KBM-7 (cell line): ENCODE measurements around the gene SERPINA3.

Source experiments
- DNase-seq: peaks from one replicate; pipeline ENCODE4 v3.0.0-alpha.2; 2015
- in situ Hi-C: fragments of 300-500 bp; cut with MboI; formaldehyde crosslinking; loops from 2 replicates; pipeline ENCODE4 v1.14.3; 2020; ENCODE audit warnings: low sequenced_read_pairs, low pct_unique_long_range_greater_than_20kb, mixed read lengths

SERPINA3 gene

DNA sequence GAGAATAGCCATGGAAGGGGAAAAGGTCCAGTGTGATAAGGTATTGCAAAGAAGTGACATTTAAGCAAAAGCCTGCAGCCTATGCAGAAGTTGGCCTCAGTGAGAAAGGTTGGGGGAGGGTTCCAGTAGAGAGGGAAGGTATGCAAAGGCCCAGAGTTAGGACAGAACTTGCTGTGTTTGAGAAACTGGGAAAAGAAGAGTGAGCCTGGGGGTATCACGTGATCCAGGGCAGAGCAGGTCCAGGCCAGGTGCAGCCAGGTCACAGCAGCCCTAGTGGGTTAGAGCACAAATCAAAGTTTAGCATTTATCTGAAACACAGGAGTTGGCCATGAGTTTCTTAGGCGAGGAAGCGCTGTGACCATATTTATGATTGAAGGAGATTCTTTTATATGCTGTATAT is 29.3 kb upstream of the SERPINA3 start:
- in situ Hi-C loops: no loop called here
- DNase-seq: no peak

DNA sequence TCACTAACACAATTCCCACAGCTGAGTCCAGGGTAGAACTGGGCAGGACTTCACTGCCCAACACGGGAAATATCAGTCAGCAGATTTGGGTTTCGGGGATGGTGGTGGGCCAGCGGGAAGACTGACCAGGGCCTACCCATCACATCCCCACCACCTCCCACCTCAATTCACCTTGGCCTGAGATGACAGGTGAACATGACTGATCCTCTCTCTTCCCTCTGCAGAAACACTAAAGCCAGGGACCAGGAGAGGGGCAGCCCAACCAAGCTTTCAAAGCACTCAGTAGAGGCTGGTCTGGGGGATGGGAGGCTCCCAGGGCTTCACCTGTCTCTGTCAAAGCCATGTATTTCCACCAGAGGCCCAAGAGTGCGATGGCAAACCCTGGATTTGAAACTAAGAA is 28.6 kb upstream of the SERPINA3 start:
- in situ Hi-C loops: no loop called here

DNA sequence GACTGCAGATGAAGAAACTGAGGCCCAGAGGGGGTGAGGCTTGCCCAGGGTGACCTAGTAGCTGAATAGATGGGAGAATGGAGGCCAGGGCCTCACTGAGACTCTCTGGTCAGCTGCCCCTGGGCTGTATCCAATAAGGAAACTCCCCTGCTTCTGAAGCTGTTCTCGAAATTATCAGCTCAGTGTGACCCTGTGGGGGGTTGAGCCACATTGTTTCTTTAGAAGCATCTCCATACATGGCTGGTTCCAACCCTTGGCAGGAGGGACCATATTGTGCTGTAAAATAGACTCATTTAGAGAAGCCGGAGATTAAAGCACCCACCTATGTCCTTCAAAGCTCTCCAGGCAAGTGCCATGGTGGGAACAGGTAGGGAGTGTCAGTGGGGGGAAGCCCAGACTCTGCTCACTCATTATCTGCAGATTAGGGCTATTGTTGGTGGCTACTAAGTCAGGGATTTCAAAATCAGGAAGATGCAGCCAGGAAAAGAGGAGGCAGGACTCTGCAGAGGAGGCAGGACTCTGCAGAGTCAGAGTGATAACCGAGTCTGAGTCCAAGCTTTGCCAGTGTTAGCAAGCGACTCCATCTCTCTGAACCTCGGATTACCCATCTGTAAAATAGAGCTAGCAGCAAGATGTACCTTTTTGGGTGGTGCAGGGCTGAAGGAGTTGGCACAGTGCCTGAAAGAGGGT is 27.5 kb upstream of the SERPINA3 start:
- DNase-seq: no peak
- in situ Hi-C loops: no loop called here

More for the DNA sequence above, 28.6 kb upstream of the SERPINA3 start:
- DNase-seq: no peak

DNA sequence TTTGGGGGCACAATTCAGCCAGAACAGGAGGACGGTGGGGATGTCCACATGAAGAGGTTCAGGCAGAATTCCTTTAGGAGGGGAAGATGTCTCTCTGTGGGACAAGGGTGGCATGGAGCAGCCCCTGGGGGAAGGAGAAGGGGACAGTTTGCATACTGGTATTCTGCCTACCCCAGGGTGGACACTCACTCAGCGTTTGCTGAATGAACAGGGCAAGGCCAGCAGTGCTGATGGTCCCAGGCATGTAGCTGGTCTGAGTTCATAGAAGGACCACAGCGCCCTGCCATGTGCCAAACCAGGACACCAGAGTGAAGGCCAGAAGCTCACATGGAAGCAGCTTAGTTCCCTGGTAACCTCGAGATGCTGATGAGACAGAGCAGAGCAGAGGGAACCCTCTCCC is 25.6 kb upstream of the SERPINA3 start:
- in situ Hi-C loops: no loop called here
- no peak for DNase-seq

DNA sequence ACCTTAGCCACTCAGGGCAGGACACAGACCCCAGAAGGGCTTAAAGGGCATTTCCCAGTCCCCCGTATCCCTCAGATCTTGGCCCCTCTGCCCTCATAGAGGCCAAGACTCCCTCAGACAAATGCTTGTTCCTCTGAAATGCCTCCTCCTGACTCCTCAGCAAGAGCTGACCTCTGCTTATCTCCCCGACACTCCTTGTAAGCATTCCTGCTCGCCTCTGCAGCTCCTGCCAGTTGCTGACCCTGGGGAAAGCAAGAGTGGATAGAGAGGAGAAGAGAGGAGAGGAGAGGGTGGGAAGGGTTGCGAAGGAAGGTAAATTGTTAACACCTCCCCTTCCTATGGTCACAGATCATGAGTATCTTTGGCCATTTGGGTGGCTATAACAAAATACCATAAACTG is 23.9 kb upstream of the SERPINA3 start:
- in situ Hi-C loops: no loop called here
- DNase-seq: no peak

DNA sequence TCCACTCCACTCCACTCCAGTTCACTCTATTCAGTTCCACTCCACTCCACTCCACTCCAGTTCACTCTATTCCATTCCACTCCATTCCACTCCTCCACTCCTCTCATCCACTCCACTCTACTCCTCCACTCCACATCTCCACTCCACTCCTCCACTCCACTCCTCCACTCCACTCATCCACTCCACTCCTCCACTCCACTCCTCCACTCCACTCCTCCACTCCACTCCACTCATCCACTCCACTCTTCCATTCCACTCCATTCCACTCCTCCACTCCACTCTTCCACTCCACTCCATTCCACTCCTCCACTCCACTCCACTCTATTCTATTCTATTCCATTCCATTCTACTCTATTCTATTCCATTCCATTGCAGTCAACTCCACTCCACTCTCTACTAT is 21.1 kb upstream of the SERPINA3 start:
- no peak for DNase-seq
- in situ Hi-C loops: no loop called here

DNA sequence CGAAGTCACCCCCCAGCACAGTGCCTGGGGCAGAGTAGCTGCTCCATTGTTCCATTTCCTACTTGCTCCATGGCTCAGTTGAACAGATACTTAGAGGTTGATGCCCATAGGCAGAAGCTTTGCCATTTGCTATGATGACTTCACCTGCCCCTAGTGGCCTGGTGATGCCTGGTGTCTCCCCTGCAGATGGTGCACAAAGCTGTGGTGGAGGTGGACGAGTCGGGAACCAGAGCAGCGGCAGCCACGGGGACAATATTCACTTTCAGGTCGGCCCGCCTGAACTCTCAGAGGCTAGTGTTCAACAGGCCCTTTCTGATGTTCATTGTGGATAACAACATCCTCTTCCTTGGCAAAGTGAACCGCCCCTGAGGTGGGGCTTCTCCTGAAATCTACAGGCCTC is 20.3 kb upstream of the SERPINA3 start:
- no peak for DNase-seq
- in situ Hi-C loops: no loop called here

DNA sequence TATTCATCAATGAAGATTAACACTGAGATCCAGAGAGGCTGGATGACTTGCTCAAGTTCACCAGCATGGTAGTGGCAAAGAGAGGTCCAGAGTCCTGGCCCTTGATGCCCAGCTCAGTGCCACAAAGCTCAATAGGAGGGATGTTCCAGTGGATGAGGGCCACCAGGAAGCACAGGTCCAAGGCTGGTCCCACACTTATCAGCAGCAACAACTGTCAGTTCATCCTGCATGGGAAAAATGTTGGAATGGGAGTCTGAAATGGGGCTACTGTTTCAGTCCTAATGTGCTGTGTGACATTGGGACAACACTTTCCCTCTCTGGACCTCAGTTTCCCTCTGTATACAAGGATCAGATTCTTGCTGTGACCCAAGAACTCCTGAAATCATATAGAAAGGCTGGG is 19.7 kb upstream of the SERPINA3 start:
- in situ Hi-C loops: no loop called here

DNA sequence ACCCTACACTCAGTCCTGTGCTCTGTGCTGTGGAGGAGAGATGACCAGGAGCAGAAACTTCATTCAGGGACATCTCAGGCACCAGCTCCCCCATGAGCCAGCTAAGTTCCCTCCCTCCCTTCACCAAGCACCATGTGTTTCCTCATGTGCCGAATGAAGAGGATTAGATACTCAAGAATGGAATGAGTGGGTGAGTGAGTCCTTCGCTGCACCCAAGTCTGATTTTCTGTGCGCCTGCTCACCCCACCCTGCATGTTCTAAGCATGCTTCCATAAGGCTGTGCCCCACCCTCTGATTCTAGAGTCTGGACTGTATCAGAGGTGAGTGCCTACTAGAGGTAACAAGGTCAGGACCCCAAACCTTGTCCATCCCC is 18.8 kb upstream of the SERPINA3 start:
- in situ Hi-C loops: no loop called here
- DNase-seq: no peak

More for the DNA sequence above, 19.7 kb upstream of the SERPINA3 start:
- DNase-seq: no peak

DNA sequence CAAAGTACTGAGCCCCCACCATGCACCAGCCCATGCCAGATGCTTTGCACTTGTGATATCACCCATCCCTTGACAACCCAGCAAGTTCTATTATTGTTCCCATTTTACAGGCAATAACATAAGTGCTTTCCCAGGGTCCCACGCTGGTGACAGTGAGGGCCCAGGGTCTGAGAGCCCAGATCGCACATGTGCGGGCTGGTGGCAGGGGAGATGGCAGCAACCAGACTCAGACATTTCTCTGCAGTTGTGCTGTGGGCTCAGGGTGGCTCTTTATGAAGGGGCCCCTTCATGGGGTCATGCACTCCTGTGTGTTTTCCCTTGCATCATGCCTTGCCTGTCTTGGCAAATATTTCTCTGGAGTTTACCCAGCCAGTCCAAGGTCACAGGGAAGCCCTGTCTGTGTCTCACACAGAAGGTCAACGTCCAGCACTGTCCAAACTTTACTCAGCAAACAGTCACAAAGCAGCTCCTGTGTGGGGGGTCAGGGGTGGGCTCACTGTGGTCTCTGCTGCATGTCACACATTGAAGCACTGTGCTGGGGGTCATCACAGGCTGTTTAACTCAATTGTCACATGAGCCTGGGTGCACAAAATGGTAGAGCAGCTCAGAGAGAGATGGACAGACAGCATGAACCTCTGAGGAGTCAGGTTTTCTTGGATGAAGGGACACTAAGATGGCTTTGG is 18.3 kb upstream of the SERPINA3 start:
- no peak for DNase-seq
- in situ Hi-C loops: no loop called here

DNA sequence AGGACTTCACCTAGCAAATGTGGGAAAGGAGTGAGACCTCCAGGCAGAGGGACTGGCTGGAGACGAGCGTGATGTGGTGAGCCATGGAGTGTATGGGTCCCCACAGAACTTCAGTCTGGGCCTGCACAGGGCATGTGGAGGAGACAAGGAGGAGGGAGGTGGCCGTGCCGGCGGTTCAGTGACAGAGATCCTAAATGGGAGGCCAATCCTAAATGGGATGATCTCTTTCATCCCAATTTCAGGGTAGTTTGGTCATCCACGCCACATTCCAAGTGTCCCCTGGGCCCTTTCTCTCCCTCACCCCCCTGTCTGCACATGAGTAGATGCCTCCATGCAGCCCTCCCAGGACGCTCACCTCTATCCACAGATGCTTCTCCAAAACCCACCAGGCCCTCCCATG is 17.8 kb upstream of the SERPINA3 start:
- in situ Hi-C loops: no loop called here
- no peak for DNase-seq

DNA sequence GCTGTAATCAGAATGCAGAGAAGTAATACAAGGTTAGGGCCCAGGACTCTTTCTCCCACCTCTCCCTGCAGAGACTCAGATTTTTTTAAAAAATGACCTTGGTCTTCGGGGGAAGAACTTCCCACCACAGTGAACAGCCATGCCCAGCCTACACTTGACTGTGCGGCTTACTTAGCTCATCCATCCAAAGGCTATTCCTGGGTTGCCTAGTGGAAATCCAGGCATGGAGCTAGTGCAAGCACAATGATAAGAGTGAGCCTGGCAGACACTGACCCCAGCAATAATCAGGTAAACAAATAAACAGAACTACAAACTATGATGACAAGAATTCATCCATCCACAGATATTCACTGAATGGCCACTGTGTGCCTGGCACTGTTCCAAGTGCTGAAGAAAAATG is 16.3 kb upstream of the SERPINA3 start:
- in situ Hi-C loops: no loop called here
- DNase-seq: no peak

DNA sequence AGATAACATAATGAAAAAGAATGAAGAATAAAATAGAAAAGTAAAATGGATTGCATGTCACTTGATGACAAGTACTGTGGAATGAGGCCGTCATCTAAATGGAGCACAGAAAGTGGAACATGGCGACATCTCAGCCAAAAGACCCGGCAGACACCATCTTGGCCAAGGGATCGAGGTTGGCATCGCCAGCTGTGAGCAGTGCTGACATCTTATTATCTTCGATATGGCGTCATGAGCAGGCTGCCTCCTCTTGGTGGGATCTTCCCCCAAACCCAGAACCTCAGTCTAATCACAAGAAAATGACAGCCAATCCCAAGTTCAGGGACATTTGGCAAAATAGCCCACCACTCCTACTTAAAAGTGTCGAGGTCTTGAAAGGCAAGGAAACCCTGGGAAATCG is 15.8 kb upstream of the SERPINA3 start:
- no peak for DNase-seq

DNA sequence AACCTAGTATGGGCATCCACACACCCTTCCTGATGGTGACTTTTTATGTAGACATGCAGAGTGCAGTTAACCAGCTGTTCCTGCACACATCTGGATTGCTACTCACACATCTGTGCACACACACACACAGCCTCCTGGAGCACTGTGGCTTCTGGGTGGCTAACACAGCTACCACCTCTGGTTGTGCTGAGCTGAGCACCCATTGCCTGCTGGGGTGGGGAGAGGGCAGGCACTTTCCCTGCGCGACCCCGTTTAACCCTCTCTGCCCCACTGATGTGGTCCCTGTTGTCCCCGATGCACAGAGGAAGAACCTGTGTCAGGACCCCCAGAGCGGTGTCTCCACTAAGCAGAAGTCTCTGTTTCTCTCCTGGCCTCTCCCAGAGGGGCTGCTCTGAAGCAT is 14.4 kb upstream of the SERPINA3 start:
- no peak for DNase-seq
- in situ Hi-C loops: no loop called here

More for the DNA sequence above, 15.8 kb upstream of the SERPINA3 start:
- in situ Hi-C loops: no loop called here

DNA sequence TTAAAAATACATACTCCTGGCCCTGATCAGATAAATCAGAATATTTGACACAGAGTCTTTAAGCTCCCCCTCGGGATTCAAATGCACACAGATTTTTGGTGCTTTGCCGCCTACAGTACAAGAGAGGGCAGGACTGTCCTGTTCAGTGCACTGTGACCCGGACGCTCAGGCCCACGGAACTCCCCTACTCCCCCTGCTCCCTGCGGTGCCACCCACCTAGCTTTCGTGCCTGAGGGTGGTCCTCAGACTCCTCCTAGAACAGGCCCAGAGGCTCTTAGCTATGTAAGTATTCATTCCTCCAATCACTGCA is 13.7 kb upstream of the SERPINA3 start:
- in situ Hi-C loops: no loop called here
- DNase-seq: no peak

DNA sequence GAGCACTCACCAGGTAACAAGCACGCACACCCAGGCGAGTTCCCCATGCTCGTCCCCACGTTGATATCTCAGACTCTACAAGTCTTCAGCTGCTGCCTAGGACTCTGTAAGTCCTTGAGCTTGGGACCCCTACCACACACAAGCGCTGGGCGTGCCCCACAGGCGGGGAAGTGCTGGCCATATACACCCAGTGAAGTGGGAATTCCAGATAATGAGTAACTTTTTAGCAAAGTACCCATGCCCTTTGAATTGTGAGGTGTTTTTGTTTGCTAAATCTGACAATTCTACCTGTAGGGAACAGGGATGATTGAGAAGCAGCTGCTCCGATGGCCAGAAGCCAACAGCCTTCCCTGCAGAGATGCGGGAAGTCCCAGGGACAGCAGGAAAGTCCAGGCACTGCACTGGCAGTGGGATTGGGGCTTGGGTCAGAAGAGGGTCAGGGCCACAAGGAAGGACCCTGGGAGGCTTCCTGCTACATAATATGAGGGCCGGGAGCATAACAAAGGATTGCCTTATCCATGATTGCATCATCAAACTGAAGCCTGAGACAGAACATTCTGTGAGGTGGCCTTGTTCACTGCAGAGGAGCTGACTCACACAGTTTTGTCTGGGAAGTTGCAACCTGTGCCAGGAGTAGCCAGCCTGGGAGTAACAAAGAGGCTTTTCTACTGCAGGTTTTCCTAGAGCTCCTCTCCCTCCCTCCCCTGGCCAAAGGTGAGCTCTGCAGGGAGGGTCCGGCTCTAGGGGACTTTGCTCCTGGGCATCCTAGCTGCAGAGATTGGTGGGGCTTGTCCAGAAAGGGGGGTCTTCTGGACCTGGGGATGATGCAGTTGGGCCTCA is 13.2 kb upstream of the SERPINA3 start:
- DNase-seq: no peak
- in situ Hi-C loops: no loop called here

DNA sequence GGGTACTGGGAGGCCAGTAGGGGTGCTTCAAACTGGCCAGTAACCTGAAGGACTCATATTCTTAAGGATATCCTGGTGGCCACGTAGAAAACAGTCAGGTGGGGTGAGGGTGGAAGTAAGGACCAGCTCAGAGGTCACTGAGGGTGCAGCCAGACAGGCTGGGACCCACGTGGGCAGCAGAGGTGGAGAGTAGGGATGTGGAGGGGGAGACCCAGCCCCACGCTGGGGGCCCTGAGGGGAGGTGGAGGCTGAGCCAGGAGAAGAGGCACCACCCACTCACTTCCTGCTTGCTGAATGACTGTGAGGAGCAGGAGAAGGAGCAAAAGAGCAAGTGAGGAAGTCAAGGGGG is 12.6 kb upstream of the SERPINA3 start:
- in situ Hi-C loops: no loop called here
- no peak for DNase-seq

DNA sequence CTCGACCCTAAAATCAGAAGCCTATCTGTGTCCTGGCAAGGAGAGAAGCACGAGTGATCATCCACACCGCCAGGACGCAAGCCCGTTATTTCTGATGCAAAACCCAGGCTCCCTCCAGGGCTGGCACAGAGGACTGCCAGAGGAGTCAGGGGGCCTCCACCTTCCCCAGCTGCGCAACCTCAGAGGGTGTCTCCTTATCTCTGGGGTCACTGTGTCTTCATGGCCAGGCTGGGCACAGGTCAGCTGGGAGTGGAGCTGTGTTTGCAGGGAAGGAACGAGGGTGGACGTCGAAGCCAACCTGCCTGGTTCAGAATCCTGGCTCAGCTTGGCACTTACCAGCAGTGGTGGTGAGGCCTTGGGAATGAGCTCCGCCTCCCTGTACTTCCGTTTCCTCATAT is 12.0 kb upstream of the SERPINA3 start:
- in situ Hi-C loops: no loop called here
- no peak for DNase-seq

DNA sequence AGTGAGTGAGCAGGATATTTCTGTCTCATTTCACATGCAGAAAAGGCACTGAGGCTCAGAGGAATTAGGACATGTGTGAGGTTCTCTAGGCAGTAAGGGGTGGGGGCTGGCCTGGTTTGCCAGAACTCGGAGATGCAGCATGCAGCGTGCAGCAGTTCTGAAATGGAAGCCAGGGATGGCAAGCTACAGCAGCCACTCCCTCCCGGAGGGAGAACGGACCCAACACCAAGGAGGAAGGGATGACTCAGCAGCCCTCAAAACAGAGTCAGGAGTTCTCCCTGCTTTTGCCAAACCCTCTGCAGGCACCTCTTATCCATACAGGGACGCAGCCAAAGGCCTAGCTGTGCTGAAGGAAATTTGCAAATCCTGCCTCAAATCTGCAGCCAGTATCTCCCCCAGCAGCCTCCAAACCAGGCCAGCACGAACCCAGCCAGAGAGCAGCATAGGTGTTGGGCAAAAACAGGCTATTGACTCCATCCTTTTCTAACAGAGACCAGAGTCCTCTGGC is 10.3 kb upstream of the SERPINA3 start:
- no peak for DNase-seq
- in situ Hi-C loops: no loop called here

DNA sequence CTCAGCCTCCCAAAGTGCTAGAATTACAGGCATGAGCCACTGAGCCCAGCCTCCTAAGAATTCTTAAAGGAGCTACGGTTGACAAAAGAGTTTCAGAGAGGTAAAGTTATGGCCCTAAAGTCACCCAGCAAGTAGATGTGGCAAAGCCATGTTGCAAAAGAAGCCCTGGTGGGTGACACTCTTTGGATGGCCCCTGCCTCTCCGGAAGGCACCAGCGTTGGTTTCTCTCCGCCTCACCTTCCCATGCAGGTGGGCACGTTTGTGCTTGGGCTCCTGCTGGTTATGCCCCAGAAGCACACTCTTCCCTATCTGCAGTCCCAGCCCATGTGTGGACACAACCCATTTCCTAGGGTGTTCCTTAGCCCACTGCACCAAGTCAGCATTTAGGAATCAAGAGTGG is 9.5 kb upstream of the SERPINA3 start:
- in situ Hi-C loops: no loop called here
- DNase-seq: no peak
